GM21367 (cell line): ENCODE measurements around the gene ALDH7A1.
"Not testable (repeated sequence)": the region's sequence is repeated elsewhere in the genome, so short reads cannot be mapped to it uniquely, and the experiment has no call there.

Experiments
- ATAC-seq: cut with Tn5 transposase; IDR thresholded peaks from one replicate; pipeline ENCODE4 v1.9.1; 2021; ENCODE audit not compliant: unreplicated experiment

ALDH7A1 gene

DNA sequence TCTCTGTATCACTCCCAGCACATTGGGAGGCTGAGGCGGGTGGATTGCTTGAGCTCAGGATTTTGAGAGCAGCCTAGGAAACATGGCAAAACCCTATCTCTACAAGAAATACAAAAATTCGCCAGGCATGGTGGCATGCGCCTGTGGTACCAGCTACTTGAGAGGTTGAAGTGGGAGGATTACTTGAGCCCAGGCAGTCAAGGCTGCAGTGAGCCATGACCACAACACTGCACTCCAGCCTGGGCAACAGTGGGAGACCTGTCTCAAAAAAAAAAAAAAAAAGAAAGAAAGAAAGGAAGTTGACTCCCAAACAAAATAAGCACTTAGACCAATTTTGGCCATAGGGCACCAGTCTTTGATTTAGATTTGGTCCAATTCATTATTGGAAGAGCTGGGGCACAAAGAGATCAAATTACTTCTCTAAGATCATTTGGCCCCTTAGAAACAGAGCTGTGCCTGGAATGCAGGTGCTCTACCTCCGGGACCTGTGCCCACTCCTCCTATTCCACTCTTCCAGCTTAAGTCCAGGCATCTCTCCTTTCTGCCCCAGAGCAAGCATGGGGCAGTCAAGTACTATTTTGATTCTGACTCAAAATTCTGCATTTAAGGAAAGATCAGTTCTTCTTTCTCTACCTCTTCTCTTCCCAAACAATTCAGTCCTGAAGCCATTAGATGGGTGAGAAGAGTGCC, 59.0 kb downstream of the ALDH7A1 start:
- no peak for ATAC-seq

DNA sequence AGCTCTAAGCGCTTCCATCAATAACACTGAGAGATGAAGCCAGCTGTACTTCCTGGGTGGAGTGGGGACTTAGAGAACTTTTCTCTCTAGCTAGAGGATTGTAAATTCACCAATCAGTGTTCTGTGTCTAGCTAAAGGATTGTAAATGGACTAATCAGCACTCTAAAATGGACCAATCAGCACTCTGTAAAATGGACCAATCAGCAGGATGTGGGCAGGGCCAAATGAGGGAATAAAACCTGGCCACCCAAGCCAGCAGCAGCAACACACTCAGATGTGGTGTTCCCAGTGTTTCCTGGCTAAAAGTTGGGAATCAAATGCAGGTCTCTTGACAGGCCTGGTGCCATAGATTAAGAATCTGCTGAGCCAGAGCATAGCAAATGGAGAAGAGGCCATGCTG, 60.5 kb downstream of the ALDH7A1 start:
- ATAC-seq = no peak

DNA sequence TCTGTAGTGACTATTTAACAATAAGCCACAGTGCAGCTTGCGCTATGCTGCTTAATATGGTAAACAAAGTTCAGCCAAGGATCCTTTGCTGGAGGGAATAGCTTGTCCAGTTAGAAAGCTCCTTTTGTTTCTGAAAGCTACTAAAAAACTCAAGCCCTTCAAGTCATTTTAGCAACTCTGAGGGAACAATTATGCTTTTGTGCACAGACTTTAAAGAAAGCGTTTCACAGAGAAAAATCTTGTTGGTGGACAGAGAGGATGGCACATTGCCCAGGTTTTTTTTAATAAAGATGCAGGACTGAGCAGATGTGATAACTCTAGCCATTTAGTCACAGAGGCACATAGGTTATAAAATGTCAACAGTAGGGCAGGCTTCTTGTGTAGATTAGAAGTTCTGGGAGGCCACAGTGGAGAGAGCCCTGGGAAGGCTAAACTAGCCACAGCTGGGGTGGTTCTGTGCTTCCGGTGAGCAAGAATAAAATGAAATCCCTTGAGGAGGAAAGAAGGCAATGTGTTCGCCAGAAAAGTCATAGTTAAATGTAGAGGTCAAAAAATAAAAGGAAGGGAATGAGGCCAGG, 63.4 kb downstream of the ALDH7A1 start:
- no peak for ATAC-seq

DNA sequence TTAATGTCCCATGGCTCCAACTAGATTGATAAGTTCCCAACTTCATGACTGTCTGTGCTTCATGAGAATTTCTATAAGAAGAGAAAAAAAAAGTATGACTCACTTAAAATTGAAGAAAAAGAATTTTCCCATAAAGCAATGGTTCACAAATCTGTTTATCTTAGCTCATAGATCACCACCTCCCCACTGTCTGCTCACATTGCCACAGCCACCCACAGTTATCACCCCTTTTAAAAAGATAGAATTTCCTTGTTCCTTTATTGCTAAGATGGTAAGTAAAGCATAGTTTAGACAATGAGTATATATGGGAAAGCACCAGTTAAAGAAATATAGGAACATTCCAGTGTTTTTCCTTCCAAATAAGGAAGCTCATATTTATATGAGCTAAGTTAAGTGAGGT, 67.1 kb downstream of the ALDH7A1 start:
- ATAC-seq = no peak

DNA sequence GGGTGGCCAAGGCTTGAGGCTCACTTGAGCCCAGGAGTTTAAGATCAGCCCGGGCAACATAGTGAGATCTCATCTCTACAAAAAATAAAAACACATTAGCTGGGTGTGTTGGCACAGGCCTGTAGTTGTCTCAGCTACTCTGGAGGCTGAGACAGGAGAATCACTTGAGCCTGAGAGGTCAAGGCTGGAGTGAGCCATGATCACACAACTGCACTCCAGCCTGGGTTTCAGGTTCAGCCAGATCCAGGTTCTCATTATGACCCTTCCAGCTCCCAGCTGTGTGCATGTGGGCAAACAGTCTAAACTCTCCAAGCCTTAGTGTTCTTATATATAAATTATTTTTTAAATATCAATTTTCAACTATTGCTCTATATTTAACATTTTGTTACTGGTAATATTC, 67.9 kb downstream of the ALDH7A1 start:
- ATAC-seq = no peak

DNA sequence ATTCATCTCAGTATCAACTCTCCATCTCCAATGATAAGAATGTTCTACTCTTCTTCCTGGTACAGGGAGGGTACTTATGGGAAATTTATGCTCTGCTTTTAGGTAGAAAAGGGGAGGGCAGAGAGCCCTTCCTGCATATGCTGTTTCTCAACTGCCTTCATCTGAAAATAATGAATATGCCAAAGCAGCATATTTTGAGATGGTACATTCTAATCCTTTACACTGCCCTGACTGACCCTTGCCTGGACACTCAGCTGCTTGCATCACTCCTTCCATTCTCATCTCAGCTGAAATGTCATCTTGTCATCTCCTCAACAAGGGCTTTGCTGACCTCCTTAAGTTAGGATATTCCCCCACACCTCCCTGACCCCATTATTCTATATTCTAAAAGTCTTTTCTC, 68.5 kb downstream of the ALDH7A1 start:
- ATAC-seq = no peak

DNA sequence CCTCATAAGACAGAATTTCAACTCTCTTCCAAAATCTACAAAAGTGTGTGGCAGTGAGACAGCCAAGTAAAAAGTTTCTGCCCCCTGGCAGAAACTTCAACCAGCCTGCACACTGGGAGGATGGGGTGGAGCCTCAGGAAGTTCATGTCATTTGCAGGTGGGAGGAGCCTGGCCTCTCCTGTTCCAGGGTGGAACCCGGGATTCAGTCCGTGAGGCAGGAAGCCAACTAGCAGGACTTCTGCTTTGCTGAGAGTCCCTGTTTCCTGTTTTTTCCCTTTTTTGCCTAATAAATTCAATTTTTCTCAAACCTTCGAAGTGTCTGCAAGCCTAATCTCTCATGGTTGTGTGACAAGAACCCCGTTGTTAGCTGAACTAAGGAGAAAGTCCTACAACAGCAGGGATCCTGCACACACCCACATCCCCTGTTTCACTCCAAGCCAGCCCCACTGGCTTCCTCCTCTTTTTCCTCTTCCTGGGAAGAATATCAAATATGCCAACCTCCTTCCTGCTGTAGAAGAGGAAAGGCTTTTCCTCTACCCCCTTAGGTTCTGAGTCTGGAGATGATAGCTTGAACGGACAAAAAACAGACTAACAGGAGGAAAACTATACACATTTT, 69.3 kb downstream of the ALDH7A1 start:
- ATAC-seq = no peak

DNA sequence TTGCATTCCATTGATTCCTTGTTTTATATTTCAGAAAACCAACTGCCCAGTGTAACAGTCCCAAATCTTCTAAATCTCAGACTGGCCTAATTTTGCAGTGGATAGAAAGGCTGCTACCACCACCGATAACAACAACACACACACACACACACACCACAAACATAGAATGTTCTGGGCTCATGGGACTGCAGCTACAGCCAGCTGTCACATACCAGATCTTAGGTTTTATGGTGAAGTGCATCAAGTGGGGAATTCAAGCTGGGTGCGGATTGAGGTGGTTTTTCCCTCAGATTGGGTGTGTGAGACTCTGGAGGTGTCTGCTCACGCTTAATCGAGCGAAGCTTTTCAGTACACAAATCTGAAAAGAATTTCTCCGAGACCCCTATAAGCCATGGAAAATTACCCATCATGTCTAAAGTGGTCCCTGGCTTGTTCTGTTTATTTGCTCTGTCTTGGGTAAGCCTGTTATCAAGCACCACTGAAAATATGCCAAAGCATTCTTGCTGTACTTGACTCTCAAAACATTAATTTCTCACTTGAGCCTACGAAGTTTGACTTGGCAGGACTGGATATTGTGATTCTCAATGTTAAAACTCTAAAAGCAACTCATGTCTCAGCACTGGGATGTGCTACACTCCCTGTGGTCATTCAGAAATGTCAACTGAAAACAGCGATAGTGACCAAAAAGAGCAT, 71.1 kb downstream of the ALDH7A1 start:
- ATAC-seq = no peak

DNA sequence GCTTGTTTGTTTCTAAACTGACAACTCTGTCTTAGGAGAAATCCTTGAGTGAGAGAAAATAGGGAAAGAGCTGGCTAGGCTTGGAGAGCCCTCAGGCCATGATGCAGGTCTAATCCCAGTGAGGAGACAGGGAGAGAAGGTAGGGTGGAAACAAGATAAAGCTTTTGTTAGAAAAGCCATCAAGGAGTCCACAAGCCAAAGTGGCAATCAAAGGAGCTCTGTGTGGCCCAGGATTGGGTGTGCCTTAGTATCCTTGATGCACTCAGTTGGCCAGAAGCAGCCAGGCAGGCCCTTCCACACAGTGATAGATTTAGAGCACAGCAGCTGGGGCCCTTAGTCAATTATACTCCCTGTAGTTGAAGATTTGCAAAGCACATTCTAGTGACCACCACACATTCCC, 73.9 kb downstream of the ALDH7A1 start:
- ATAC-seq = no peak

DNA sequence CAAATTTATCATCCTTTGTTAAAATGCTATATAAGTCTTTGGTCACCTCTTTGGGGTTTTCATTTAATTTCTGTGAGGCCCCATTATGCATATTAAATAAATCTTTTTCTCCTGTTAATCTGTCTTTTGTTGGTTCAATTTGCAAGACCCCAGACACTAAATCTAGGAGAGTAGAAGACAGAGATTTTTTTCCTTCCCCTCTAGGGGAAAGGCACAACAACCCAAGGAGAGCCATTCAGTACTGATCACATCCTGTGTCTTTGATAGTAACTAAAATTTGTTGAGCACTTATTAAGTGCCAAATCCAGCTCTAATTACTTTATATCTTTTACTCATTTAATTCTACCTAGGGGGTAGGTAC, 74.4 kb downstream of the ALDH7A1 start:
- ATAC-seq = no peak

DNA sequence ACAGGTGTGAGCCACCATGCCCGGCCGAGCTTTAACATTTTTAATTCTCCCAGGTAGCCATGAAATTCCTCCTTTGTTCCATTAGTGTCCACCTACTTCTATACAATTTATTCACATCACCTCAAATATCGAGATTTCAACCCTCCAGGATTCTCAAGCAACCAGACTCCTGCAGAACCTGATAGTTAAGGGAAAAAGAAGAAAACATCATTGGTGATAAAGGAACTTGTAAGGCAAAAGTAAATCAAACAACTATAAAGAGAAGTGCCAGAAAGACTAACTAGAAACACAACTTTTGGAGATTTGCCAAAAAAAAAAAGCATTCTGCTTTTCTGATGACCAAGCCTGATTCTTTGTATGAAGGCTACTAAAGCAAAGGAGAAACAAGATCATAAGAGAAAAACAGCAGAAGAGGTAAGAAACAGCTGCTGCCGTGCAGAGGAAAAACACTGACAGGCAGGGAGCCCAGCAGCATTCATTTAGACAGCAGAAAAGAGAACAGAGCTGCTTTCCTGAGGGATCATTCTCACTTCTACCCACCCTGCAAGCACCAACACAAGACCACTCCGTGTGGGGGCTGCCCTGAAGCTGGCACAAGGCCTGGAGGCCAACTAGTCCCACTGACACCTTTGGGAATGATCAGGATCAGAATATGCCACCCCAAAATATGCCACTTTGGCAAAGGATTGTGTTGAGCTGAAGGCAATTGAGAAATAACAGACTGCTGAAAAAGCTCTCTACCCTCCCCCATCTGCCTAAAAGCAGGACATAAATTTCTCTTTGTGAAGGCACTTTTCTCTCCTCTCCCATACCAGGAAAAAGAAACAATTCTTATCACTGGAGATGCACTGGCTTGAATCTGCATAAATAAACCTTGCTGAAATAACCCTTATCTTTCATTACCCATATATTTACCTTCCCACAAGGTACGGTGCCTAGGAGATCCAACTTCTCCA, 75.1 kb downstream of the ALDH7A1 start:
- ATAC-seq = no peak

DNA sequence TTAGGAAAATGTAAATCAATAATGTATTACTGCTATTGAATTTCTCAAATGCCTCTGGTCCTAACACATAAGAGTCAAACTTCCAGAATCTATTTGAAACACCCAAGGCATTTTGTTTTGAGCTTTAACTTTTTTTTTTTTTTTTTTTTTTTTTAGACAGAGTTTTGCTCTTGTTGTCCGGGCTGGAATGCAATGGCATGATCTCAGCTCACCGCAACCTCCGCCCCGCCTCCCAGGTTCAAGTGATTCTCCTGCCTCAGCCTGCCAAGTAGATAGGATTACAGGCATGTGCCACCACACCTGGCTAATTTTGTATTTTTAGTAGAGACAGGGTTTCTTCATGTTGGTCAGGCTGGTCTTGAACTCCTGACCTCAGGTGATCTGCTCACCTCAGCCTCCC, 75.8 kb downstream of the ALDH7A1 start:
- ATAC-seq = not testable (repeated sequence)

DNA sequence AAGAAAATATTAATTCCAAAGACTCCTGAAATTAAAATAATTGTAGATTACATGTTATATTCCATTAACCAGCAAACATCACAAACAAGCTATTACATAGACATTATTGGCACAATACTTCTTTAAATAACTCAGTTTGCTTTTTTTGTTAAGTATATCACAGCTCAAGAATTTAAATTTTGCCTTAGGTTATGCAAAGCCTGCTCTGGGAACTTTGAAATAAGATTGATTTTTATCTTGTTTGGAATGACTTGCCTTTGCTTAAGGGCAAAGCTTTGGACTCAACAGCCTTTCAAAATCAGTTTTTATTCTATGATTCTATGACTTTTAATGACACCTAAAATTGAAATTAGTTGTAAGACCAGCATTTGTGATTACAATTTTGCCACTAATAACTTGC, 78.2 kb downstream of the ALDH7A1 start:
- ATAC-seq = no peak

DNA sequence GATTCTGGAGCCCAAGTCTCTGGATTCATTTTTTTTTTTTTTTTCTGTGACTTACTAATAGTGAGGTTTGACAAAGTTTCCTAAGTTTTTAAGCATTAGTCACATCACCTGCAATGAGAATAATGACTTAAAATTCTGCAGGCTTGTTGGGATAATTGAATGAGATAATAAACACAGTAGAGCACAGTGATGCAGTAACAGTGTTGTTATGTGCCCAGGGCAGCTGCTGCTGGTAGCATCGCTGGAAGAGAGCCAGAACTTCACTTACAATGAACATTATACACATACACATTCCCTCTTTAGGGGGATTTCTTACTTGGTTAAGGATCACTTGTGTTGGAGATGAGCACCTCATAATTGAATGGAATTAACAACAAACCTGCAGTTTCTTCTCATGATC, 78.9 kb downstream of the ALDH7A1 start:
- no peak for ATAC-seq

DNA sequence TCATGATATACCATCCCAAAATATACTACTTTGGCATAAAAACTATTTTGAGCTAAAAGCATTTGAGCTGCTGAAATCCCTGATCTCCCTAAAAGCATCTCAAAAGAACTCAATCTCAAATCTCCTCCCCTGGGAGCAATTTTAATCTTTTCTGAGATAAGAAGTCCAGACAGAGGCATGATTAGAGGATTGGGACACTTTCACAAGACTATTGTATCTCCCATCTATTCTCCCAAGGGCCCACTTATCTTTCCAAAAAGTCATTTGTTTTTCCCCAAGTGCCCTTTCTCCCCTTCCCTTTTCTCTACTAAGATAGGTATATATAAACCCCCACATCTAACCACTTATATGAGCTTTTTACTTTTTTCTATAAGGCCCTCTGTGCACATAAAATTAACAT, 79.7 kb downstream of the ALDH7A1 start:
- ATAC-seq = no peak

DNA sequence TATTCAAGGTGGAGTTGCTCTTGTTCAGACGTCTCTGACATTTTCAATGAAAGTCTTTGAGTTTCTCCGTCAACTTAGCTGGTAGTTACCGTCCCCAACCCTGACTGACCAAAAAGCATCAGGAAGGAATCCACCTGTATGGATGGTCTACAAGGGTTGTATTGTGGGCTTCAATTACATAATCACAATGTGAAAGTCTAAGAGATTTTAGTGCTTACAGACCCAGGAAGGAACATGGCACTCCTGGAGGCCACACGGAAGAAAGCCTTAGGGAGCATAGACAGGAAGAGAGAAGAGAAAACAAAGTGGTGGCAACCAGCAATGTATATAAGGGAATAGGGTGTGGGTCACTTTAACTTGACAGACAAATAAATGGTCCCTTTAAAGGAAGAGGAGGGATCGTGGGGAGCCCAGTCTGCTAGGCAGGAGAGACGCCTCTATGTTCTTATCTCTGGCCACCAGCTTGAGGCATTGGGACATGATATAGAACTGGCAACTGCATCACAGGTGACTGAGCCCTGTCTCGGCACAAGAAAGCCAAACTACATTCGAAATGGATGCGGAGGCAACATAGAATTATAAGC, 80.4 kb downstream of the ALDH7A1 start:
- no peak for ATAC-seq

DNA sequence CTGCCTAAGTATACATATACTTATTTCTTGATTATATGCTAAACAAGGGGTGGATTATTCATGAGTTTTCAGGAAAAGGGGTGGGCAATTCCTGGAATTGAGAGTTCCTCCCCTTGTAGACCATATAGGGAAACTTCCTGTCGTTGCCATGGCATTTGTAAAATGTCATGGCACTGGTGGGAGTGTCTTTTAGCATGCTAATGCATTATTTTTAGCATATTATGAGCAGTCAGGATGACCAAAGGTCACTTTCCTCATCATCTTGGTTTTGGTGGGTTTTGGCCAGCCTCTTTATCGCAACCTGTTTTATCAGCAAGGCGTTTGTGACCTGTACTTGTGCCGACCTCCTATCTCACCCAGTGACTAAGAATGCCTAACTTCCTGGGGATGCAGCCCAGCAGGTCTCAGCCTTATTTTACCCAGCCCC, 80.9 kb downstream of the ALDH7A1 start:
- ATAC-seq = no peak

DNA sequence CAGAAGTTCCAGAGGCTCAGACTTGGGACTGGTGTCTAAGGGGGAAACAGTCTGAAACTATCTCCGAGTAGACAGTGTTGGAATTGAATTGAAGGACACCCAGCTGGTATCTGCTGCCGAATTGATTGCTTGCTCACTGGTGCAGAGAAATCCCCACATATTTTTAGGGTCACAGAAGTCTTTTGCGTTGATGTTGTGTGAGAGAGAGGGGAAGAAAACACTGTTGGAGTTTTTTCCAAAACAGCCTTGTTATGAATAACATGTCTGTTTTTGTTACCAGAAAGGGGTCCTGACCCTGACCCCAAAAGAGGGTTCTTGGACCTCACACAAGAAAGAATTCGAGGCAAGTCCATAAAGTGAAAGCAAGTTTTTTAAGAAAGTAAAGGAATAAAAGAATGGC, 81.3 kb downstream of the ALDH7A1 start:
- no peak for ATAC-seq

DNA sequence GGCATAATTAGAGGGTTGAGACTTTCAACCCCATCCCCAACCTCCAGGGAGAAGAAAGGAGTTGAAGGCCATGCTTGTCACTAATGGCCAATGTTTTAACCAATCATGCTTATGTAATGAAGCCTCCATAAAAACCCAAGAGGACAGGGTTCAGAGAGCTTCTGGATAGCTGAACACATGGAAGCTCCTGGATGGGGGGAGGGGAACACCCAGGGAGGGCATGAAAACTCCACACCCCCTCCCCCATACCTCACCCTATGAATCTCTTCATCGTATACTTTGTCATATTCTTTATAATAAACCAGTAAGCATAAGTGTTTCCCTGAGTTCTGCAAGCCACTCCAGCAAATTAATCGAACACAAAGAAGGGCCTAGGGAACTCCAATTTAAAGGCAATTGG, 81.7 kb downstream of the ALDH7A1 start:
- no peak for ATAC-seq

DNA sequence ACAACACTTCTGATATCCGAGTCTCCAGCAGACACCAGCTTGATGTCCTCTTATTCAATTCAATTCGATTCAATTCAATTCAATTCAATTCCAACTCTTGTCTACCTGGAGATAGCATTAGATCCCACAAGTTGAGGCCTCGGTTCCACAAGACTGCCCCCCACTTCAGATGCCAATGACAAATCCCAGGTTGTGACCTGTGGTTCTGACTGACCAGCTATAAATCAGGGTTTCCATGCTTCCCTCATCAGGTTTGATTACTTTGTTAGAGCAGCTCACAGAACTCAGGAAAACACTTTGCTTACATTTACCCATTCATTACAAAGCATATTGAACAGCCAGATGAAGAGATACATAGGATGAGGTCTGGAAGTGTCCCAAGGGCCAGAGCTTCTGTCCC, 82.6 kb downstream of the ALDH7A1 start:
- no peak for ATAC-seq

DNA sequence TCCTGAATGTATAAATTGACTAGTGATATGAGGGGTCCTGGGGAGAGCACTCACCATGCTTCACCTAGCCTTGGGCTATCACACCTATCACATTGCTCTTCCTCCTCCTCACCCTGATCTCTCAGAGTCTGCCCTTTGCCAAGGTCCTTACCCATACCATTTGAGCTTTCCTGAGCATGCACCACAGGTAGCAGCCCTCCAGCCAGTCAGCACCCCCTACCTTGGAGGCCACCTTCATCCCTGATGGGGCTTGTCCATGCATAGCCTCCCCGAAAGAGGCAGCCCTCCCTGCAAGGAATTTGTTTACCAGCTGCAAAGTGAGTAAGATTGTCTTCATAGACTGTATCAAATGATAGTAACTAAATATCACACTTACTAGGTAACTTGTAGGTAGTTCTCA, 83.1 kb downstream of the ALDH7A1 start:
- no peak for ATAC-seq
